ENCODE results near the gene NOS1AP. TPM values are rescaled to one million over a fixed set of nuclear protein-coding genes. Genes with fewer than 3 reads are reported as not detected.

Gene NOS1AP
- total RNA-seq, 1 donor from 2014 or later, result 2.0 TPM

DNA sequence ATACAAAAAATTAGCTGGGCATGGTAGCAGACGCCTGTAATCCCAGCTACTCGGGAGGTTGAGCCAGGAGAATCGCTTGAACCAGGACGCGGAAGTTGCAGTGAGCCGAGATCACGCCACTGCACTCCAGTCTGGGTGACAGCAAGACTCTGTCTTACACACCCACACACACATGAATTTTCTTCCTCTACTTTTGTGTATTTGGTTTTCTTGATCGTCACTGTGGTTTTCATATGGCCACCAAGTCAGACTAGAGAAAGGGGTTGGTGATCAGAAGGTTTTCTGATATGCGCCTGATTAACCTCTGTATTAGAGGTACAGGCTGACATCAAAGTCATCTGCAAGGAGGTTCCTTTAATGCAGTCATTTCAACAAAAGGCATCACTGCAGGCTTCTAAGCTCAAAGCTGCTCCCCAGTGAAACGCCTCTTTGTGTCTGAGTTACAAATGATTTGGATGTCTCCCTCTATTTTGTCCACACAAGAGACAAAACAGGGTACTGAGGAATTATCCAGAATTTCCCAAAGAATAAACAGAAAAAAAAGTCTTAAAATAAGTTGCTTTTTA, 331.4 kb downstream of the NOS1AP start:
- no peaks in the 10 kb centered on the region for H3K27me3 ChIP-seq
- no peaks in the 10 kb centered on the region for H3K9me3 ChIP-seq
- H3K36me3 ChIP-seq, result no peaks in the 10 kb centered on the region
- no peak overlapping the region for H3K27ac ChIP-seq
- H3K4me1 ChIP-seq, result no peaks in the 10 kb centered on the region
- intact Hi-C loops (cut with DNase I), result no loop called here
- no peak for DNase-seq (ENCODE audit: extremely low spot score in 2 of 2)
- TF ChIP-seq POLR2A (IDR thresholded peaks at IDR 0.05) (no peak), POLR2AphosphoS5 (IDR thresholded peaks at IDR 0.05; ENCODE audit: insufficient read depth in 1 of 2, low read depth in 1 of 2) (no peak), CTCF (IDR thresholded peaks at IDR 0.05) (no peak)
- no peak overlapping the region for H3K4me3 ChIP-seq

GRCh38 chr1:162404550-162405160, 335.2 kb downstream of the NOS1AP start:
- TF ChIP-seq CTCF (IDR thresholded peaks at IDR 0.05), result no peak
- no peak for TF ChIP-seq POLR2AphosphoS5 (IDR thresholded peaks at IDR 0.05; ENCODE audit: insufficient read depth in 1 of 2, low read depth in 1 of 2)
- TF ChIP-seq POLR2A (IDR thresholded peaks at IDR 0.05), result no peak
- Histone ChIP-seq H3K27me3 (no peaks in the 10 kb centered on the region), H3K36me3 (no peaks in the 10 kb centered on the region), H3K9me3 (no peaks in the 10 kb centered on the region), H3K4me1 (no peaks in the 10 kb centered on the region), H3K4me3 (no peak overlapping the region), H3K27ac (no peak overlapping the region)
- intact Hi-C loops (cut with DNase I), result no loop called here
- no peak for DNase-seq (ENCODE audit: extremely low spot score in 2 of 2)

- no peak for TF ChIP-seq POLR2A (IDR thresholded peaks at IDR 0.05)
- TF ChIP-seq POLR2AphosphoS5 (IDR thresholded peaks at IDR 0.05; ENCODE audit: insufficient read depth in 1 of 2, low read depth in 1 of 2), result no peak
- no peak for TF ChIP-seq CTCF (IDR thresholded peaks at IDR 0.05)
- Histone ChIP-seq H3K36me3 (no peaks in the 10 kb centered on the region), H3K4me1 (no peaks in the 10 kb centered on the region), H3K4me3 (no peak overlapping the region), H3K27me3 (no peaks in the 10 kb centered on the region), H3K27ac (no peak overlapping the region), H3K9me3 (no peaks in the 10 kb centered on the region)
- intact Hi-C loops (cut with DNase I), result no loop called here
- DNase-seq (ENCODE audit: extremely low spot score in 2 of 2), result no peak
Observed at GRCh38 chr1:162405800-162406199, 336.3 kb downstream of the NOS1AP start.

GRCh38 chr1:162406811-162407210, 337.3 kb downstream of the NOS1AP start:
- Histone ChIP-seq H3K36me3 (no peaks in the 10 kb centered on the region), H3K4me1 (no peaks in the 10 kb centered on the region), H3K27me3 (no peaks in the 10 kb centered on the region), H3K9me3 (no peaks in the 10 kb centered on the region), H3K4me3 (no peak overlapping the region), H3K27ac (no peak overlapping the region)
- DNase-seq (ENCODE audit: extremely low spot score in 2 of 2), result no peak
- intact Hi-C loops (cut with DNase I), result no loop called here
- no peak for TF ChIP-seq CTCF (IDR thresholded peaks at IDR 0.05)
- TF ChIP-seq POLR2AphosphoS5 (IDR thresholded peaks at IDR 0.05; ENCODE audit: insufficient read depth in 1 of 2, low read depth in 1 of 2), result no peak
- no peak for TF ChIP-seq POLR2A (IDR thresholded peaks at IDR 0.05)

DNA sequence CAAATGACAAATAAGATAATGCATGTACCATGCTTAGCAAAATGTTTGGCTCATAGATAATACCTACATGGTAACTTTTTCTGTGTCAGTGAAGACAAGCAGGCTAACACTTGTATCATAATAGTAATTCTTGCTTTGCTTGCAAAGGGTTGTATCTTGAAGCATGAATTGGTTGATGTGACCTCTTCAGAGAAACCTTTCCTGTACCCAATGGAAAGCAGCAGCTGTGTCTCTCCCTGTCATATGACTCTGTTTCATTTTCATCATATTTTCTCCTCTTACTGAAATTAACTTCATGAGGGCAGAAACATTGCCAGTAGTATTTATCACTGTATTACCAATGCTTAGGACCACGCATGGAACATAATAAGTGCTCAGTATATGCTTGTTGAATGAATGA, 338.0 kb downstream of the NOS1AP start:
- H3K27ac ChIP-seq, result no peak overlapping the region
- H3K36me3 ChIP-seq, result no peaks in the 10 kb centered on the region
- no peak for DNase-seq (ENCODE audit: extremely low spot score in 2 of 2)
- H3K9me3 ChIP-seq, result no peaks in the 10 kb centered on the region
- intact Hi-C loops (cut with DNase I), result no loop called here
- H3K4me1 ChIP-seq, result no peaks in the 10 kb centered on the region
- H3K4me3 ChIP-seq, result no peak overlapping the region
- TF ChIP-seq POLR2AphosphoS5 (IDR thresholded peaks at IDR 0.05; ENCODE audit: insufficient read depth in 1 of 2, low read depth in 1 of 2) (no peak), POLR2A (IDR thresholded peaks at IDR 0.05) (no peak), CTCF (IDR thresholded peaks at IDR 0.05) (no peak)
- no peaks in the 10 kb centered on the region for H3K27me3 ChIP-seq

Measured in vagina (tissue), 2 donors.